Islet precursor cell (in vitro differentiated cells): ENCODE results near the gene WDR37.
"Not testable (repeated sequence)": the region's sequence is repeated elsewhere in the genome, so short reads cannot be mapped to it uniquely, and the experiment has no call there.

Experiments
- DNase-seq: peaks from one replicate; pipeline ENCODE4 v3.0.0-alpha.2; 2018

WDR37 gene

DNA sequence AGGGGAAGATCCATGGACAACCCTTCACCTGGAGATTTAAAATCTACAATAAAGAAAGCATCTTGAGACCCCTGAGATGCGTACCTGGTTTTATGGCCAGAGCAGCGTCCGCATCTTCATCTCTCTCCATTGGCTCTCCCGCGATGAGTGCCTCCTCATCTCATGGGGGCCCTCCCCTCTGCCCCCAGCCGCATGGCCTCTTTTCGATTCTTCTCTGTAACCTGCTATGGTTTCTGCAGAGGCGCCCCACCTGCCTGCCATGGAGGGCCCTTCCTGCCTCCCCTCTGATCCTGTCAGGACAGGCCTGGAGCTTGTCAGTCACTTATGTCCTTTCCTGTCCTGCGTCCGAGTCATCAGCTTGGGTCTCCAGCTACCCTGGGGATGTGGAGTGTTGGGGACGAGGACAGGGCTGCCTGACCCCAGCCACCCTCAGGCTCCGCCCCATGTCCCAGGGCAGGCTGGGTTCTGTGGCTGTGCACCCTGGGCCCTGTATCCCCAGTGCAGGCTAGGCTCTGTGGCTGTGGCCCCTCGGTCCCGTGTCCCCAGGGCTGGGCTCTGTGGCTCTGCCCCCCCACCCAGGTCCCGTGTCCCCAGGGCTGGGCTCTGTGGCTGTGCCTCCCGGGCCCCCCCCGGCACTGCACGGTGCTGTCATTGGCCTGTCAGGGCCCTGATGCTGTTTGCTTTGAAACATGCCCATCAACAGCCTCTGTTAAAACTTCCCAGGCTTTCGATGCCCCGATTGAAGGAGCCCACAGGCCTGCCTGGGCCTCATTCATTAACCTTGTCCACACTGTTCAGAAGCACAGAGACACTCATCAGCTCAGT lies 99.8 kb downstream of the WDR37 start:
- peak; percentile 54 for DNase-seq

DNA sequence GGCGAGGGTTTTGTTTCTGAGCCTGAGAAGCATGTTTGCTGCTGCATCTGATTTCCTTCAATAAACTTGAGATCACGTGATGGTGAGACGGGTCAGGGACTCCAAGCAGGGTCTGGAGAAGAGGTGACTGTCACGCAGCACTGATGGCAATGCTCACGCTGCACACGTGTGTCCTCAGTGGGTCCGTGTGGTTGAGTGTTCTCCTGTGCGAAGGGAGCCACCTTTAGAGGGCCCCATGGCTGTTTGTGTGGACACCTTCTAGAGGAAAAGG lies 100.4 kb downstream of the WDR37 start:
- no peak for DNase-seq

DNA sequence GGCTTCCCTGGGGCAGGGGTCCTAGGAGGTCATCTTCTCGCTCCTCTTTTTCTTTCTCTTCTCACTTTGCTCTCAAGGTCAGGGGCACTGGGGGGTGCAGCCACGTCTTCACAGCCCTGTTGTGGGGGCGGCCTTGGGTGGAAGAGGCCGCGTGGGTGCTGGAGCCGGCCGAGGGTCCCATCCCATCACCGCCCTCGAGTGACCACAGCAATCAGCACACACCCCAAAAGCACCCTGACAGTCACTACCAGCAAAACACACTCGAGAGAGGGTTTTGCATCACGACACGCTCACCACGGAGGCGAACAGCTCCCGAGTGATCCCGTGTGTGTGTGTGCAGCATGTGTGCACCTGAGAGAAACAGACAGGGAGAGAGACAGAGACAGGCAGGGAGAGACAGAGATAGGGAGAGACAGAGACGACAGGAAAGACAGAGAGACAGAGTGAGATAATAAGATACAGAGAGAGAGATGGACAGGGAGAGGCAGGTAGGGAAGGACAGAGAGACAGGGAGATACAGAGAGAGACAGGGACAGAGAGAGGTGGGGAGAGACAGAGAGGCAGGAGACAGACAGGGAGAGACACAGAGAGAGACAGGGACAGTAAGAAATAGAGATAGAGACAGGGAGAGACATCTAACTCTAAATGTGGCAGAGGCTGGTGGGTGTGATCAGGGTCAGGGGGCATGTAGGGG lies 100.9 kb downstream of the WDR37 start:
- peak; percentile 24 for DNase-seq

DNA sequence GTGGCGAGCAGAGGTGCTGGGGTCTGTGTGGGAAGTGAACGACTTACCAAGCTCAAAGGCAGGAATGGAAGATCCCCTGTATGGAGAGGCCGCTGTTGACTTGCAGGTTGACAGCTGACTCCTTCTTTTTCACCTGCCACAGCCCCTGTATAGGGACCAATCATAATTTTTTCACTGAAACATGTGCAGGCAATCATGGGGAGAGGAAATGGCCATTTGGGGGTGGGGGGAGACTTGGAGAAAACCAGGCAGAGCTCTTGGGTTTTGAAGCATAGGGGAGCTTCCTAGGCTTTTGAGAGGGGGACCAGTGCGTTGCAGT lies 101.4 kb downstream of the WDR37 start:
- no peak for DNase-seq

DNA sequence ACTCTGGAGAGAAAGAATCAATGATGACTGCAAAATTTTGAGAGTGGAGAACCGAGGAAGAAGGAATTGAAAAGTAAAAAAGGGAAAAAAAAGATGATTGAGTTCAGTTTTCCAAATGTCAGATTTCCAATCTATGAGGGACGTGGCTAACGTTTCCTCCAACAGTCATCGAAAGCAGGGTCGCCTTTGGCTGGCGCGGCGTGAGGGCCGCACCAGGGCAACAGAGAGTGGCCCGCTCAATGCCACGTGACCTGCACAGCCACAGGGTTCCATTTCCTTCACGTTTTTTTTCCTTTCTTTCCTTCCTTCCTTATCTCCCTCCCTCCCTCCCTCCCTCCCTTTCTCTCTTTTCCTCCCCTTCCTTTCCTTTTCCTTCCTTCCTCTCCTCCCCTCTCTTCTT lies 101.9 kb downstream of the WDR37 start:
- no peak for DNase-seq

DNA sequence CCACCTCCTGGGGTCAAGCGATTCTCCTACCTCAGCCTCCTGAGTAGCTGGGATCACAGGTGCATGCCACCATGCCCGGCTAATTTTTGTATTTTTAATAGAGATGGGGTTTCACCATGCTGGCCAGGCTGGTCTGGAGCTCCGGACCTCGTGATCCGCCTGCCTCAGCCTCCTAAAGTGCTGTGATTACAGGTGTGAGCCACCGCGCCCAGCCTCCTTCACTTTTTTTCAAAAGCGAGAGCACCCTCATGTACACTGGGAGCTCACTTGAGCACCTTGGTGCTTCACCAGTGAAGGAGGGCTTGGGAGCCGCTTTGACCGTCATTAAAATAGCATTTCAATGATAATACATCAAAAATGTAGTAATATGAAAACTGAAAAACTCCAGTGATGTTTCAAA lies 102.4 kb downstream of the WDR37 start:
- not testable (repeated sequence) for DNase-seq

DNA sequence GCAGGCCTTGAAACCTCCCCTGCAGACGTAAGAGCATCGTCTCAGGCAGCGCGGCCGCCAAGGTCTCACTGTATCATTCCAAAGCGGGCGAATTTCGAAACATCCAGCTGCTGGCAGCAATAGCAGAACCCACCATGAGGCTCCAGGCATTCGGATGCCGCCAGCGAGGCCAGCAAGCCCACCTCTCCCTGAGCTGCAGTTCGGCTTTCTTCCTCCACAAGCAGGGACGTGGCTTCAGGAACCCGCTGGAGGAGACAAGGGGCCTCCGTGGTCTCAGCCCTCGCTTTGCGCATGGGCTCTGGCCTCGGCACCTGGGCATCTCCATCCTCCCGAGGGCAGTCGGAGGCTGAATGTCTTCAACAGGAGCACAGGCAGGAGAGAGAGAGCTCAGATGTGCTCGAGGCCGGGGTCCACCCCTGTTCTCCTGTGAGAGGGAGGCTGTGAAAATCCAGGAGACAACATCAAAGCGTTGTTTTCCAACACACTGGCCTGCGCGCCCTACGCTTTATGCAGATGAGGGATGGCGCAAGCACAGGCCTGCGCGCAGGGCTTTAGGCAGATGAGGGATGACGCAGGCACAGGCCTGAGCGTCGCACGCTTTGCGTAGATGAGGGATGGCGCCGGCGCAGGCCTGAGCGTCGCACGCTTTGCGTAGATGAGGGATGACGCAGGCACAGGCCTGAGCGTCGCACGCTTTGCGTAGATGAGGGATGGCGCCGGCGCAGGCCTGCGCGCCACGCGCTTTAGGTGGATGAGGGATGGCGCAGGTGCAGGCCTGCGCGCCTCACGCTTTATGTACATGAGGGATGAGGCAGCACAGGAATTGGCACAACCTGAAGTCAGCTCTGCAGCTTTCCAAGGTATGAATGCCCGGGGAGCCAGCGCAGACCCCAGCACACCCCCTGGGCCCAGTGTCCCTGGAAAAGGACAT lies 103.2 kb downstream of the WDR37 start:
- DNase-seq = no peak

DNA sequence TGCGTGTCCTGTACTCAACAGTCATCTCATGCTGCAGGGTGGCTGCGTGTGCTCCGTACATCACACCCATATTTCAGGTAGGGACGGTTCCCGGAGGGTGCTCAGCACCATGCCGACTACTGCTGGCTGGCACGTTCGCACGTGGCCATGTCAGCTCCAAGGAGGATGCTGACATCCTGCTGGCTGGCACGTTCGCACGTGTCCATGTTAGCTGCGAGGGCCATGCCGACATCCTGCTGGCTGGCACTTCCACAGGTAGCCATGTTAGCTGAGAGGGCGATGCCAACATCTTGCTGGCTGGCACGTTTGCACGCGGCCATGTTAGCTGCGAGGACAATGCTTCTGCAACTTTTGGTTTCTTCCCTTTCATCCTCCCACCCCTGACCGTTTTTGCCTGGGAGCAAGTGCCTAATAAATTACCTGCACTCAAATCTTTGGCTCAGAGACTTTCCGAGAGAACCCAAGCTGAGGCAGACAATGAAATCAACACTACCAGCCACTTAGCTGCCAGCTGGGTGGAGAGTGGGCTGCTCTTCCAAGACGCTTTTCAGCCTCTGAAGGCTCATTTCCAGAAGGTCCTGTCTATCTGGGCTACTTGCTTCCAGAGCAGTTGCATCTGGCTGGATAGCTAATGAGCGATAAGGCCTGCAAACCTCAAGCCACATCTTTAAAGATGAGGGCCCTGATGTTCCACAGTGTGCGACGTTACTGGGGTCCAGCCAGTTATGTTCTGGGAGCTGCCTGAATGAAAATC lies 104.6 kb downstream of the WDR37 start:
- no peak for DNase-seq

DNA sequence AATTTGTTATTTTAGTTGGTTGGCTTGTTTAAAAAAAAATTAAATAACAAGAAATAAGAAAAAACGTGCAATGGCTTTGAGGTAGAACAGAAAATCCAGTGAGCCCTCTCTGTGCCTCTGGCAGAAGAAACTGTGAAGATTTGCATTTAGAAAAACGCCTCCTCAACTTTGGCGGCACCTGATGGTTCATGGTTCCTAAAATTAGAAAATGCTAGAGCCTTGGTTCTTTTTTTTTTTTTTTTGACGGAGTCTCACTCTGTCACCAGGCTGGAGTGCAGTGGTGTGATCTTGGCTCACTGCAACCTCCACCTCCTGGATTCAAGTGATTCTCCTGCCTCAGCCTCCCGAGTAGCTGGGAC lies 105.1 kb downstream of the WDR37 start:
- not testable (repeated sequence) for DNase-seq

DNA sequence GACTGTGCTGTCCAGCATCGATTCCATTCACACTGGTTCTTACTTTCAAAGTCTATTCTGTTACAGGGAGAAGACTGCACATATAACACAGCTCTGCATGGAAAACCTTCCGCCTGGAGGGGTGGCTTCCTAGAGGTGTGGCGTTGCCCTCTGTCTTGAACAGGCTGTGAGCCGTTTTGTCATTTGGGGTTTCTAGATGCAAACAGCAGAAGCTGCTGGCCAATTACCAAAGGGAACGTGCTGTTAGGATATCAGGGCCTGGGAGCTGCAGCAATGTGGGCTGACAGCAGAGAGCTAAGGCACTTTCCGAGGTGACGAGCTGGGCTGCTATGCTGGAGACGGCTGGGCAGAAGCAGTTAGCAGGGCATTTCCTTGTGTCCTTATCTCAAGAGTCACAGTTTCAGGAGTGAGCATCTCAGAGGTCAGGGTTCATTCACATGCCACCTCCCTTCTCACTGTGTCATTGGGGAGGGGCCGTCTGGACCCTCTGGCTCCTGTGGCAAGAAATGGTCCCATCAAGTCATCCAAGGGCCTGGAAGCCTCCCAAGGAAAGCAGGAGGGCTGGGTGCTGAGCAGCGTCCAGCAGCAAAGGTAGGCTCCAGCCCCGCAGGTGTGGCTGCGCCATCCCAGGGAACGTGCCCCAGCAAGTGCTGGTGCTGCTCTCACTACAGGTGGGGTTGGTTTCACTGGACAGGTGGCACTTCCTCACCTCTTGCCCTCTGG lies 106.5 kb downstream of the WDR37 start:
- DNase-seq = peak; percentile 46

DNA sequence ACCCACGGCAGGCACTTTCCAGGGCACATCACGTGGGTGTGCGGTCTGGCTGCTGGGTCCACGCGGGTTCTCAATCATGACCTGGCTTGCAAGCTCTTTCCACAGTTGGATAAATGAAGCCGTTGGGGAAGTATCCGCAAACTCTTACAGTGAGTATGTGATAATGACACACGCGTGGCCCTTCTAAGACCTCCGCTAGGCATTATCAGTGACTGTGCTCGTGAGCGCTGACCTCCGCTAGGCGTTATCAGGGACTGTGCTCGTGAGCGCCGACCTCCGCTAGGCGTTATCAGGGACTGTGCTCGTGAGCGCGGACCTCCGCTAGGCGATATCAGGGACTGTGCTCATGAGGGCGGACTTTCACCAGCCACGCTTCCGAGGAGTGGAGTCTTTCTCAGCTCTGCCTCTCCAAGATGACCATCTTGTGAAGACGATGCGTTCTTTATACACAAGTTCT lies 107.0 kb downstream of the WDR37 start:
- DNase-seq = peak; percentile 44

DNA sequence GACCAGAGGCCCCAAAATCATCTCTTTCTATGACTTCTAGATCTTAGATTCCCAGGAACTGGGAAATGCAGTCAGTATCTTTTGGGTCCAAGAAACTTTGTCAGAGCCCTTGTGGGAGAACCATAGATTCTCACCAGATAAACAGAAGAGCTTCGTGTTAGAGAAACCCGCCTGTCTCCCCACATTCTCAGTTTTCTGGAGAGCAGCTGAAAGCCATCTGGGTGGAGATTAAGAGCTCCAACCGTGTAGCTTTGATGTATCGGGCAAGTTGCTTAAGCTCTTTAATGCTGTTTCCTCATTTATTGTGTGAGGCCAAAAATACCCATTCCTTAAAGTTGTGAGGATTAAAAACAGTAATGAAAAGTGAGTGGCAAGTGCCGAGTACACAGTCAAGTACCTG lies 107.6 kb downstream of the WDR37 start:
- no peak for DNase-seq

DNA sequence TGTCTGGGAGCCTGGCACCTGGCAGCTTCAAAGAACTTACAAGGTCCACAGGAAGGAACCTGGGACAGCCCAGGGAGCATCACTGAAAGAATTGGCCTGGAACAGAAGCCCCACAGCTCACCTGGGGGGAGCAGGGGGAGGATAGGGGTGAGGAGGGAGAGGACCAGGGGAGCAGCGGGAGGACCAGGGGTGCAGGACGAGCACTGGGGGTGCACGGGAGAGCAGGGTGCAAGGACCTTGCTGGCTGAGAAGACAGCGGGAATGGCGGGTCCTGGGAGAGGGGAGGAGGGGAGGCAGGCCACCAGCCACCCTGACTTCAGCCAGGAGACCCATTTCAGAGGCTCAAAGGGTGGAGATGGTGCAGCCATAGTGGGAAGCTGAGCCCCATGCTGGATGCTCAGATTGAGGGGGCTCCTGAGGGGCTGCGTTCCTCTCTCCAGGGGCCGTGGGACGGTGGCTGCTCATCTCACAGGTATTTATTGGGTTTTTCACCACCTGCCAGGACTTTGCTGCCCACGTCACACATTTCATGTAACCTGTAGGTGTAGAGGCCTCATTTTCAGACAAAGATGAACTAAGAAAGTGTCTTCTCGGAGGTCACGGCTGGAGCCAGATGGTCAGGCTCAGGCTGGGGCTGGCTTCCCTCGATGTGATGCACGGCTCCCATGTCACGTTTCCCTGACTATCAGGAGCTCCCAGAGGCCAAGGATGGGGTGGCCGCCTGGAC lies 110.1 kb downstream of the WDR37 start:
- DNase-seq = peak; percentile 15

DNA sequence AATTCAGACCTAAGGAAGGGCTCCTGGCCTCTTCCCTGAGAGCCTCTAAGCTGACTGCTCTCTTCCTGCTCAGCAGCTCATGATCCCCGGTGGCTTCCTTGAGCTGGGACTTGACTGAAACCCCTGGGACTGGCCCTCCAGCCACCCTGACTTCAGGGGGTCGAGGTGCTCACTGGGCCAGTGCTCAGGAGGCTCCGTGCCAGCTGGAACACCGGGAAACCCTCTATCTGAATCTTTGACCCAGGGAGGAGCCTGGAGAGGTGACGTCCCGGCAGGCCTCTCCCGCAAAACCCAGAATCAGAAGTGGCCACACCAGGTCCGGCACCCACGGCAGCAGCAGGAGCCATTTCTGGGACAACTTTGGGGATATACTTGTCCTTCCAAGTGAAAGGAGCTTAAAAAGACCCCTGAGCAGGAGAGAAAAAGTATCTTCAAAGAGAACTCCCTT lies 110.7 kb downstream of the WDR37 start:
- DNase-seq = peak; percentile 34

DNA sequence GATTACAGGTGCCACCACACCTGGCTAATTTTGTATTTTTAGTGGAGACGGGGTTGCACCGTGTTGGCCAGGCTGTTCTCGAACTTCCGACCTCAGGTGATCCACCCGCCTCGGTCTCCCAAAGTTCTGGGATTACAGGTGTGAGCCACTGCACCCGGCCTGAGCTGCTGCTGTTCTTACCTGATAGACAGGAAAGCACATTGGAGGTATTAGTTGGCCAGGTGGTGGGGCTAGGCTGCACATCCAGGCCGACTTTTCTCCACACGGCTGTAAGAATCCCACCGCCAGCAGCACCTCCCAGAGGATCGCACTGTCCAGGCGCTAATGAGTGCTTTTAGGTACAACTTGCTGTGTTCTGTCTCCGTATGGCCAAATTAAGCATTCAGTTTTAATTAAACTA lies 112.6 kb downstream of the WDR37 start:
- DNase-seq = peak; percentile 46

DNA sequence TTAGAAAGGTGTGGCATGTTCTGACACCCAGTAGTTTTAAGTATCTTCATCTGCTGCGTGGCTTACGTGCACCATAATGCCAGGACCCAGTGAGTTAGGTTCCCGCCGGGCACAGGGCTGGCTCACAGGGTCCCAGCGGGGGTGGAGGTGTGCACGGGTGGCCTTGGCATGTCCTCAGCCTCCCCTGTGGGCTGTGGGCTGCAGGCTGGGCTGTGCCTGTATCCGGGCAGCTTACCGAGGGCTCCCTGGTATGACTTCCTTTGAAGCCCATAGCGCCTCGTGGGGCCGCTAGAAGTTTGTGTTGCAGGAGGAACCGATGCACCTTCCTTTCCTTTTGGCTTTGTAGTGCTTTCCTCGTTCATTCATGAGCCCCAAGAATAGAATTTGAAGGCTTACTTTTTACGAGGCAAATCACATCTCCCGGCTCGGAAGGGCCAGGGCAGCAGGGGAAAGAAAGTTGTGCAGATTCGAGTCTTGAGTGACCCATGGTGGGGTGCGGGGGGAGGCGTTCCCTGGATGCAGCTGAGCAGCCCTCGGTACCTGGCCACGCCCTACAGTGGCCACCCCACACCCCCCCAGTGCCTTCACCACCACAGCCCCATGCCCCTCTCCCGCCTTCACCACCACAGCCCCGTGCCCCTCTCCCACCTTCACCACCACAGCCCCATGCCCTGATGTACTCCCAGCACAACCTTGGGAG lies 113.2 kb downstream of the WDR37 start:
- DNase-seq = no peak

DNA sequence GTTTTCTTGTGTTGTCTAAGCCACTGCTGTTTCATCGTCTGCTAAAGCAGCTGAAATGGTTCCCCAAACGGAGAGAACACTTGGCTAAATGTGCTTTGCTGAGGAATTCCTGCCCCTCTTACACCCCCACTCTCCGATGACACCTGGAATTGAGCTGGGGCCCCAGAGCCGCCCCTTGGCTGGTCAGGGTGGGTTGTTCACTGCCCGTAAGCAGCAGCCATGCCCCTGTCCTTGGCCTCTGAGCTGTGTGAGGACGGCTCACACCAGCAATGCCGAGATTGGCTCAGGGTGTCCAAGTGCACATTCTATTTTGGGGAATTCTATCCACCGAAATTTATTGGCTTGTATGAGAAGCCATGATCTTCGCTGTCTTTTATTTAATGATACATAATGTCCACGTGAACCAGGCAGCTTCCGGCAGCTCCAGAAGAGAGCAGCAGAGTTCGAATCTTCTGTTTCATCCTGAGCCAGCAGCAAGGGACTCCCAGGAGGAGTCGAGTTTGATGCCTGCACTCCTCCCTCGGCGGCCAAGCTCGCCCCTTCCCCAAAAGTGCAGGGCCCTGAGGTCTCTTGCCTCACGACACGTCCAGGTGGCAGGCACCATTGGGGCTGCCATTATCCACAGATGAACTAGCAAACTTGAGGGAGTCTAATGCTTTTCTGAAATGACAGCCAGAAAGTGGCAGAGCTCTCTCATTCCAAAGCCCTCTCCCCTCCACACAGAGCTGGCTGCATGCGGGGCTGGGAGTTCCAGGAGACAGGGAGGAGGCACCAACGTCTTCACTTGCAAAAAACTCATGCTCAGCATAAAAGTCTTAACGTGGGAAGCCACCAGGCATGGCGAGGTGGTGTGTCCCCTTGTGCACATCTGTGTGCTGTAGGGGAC lies 114.0 kb downstream of the WDR37 start:
- no peak for DNase-seq

DNA sequence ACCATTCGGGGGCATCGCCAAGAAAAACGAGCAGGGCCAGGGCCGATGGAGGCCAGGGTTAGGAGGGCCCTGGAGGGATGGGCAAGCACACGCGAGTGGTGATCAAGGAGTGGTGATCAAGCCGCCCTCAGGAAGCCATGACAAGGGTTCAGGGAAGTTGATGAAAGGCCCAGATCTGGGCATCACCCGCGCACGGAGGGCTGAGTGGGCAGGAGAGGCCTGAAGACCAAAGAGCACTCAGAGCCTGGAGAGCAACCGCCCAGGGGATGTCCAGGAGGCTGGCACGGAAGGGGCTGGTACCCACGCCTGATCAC lies 114.6 kb downstream of the WDR37 start:
- no peak for DNase-seq

DNA sequence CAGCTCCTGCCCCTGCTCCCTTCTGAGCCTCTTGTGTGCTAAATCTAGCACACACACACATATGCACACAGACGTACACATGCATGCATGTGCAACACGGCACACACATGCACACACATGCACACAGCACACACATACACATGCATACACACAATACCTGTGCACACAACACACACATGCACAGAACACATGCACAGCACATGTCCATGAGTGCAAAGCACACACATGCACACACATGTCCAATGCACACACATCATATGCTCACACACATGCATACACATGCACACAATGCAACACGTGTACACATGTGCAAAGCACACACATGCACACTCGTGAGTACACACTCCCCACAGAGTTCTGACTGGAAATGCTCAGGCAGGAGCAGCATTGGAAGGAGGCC lies 115.0 kb downstream of the WDR37 start:
- no peak for DNase-seq

DNA sequence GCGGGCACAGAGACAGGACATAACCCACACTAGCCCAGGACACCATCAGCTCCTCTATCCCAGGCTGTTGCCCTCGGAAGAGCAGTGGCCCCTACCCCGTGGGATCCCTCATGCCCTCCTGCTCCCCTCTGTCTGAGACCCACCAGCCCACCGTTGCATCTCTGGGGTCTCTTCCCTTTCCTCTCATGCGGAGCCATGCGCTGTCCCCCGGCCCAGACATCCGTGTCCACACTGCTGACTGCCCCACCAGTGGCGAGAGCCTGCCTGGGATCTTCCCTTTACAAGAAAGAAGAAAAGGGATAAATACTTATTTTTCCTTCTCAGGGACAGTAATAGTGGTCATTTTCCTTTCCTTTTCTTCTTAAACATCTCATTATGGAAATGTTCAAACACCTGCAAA lies 115.4 kb downstream of the WDR37 start:
- no peak for DNase-seq
